Activated gamma-delta T cell treated with anti-CD3 and anti-CD28 coated beads, Interleukin-2, amount 50 U/mL, for 16 hours (primary cell): ENCODE results near the gene BPGM.

Experiments used
- DNase-seq: peaks from one replicate; pipeline ENCODE4 v3.0.0-alpha.2; 2020; ENCODE audit warnings: low read depth

Gene BPGM

GRCh38 chr7:134646425-134647305, at the start of gene BPGM:
BPGM (plus strand) TSS chr7:134646853; CDS start chr7:134661508, 14,655 bp downstream.
- DNase-seq = peak; percentile 96

- DNase-seq = no peak
Measured at GRCh38 chr7:134599371-134599770, 47.3 kb upstream of the BPGM start.

- DNase-seq = no peak
Measured at GRCh38 chr7:134601459-134601858, 45.2 kb upstream of the BPGM start.

GRCh38 chr7:134602881-134603451, 43.7 kb upstream of the BPGM start:
- no peak for DNase-seq

- peak; percentile 28 for DNase-seq
Measured at GRCh38 chr7:134605978-134606923, 40.4 kb upstream of the BPGM start.

- DNase-seq = no peak
Measured at GRCh38 chr7:134611611-134612151, 35.0 kb upstream of the BPGM start.

GRCh38 chr7:134612197-134612596, 34.5 kb upstream of the BPGM start:
- DNase-seq = no peak

- DNase-seq = no peak
Measured at GRCh38 chr7:134613623-134614347, 32.9 kb upstream of the BPGM start.

GRCh38 chr7:134616611-134617010, 30.0 kb upstream of the BPGM start:
- no peak for DNase-seq

GRCh38 chr7:134618756-134619530, 27.7 kb upstream of the BPGM start:
- no peak for DNase-seq

- no peak for DNase-seq
Measured at GRCh38 chr7:134619627-134620331, 26.9 kb upstream of the BPGM start.

- DNase-seq = no peak
Measured at GRCh38 chr7:134622303-134622995, 24.2 kb upstream of the BPGM start.

- DNase-seq = no peak
Measured at GRCh38 chr7:134623193-134623592, 23.5 kb upstream of the BPGM start.

- no peak for DNase-seq
Measured at GRCh38 chr7:134625550-134625949, 21.1 kb upstream of the BPGM start.

- no peak for DNase-seq
Measured at GRCh38 chr7:134627109-134627774, 19.4 kb upstream of the BPGM start.

- DNase-seq = no peak
Measured at GRCh38 chr7:134627775-134628153, 18.9 kb upstream of the BPGM start.

GRCh38 chr7:134629445-134629844, 17.2 kb upstream of the BPGM start:
- DNase-seq = no peak

- no peak for DNase-seq
Measured at GRCh38 chr7:134630237-134630636, 16.4 kb upstream of the BPGM start.

GRCh38 chr7:134630893-134631292, 15.8 kb upstream of the BPGM start:
- DNase-seq = no peak
